Measurements from ENCODE around the gene PPWD1.

- TF ChIP-seq CTCF (IDR thresholded peaks at IDR 0.05) (peak in 1 of 3 experiments; percentile 3), POLR2AphosphoS5 (IDR thresholded peaks at IDR 0.05) (peak; percentile 67 to 85), POLR2A (IDR thresholded peaks at IDR 0.05; ENCODE audit: low read depth) (no peak), EP300 (IDR thresholded peaks at IDR 0.05) (no peak)
Observed at GRCh38 chr5:65624025-65624570, 61.0 kb downstream of the PPWD1 start, which contains the start of gene TRIM23.
